GM12874 (cell line): ENCODE results near the gene NT5DC3.

Experiments
- CTCF ChIP-seq: IDR thresholded peaks from 2 replicates; pipeline ENCODE4 v1.5.1; 2011; ENCODE audit warnings: low read depth, mild to moderate bottlenecking, control low read depth, low read length, moderate library complexity; ENCODE audit not compliant: insufficient read depth

The NT5DC3 gene

DNA sequence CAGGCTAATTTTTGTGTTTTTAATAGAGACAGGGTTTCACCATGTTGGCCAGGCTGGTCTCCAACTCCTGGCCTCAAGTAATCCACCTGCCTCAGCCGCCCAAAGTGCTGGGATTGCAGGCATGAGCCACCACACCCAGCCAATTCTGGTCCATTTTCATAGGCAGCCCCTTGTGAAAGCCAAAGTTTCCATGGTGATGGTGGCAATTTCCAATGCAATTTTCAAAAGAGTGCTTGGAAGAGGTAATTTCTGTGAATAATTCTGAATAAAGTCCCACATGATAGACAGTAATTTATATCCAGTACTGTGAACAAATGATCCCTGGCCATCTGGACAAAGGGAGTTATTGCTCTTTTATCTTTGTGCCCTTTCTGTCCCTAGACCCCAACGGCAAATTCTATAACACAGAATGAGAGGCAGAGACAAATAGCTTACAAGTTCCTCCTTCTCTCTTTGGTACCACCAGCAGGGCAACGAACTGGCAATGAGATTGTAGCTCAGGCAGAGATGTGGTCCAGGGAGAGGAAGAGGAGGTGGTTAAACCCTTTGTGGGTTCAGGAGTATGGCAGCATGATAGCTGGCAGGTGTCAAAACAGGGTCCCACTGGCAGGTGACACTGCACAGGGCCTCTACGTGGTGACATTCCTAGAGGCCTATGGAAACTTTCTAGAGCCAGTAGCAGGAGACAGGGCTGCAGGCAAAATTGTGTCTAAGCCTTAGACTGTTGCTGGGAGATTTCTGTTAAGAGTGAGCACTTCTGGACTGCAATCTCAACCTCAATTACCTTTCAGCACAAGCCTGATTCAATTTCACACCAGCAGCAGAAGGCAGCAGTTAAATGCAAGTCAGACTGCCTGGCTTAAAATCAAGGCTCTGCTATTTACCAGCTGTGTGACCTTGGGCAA is 46.5 kb downstream of the NT5DC3 start:
- no peak for TF ChIP-seq CTCF

DNA sequence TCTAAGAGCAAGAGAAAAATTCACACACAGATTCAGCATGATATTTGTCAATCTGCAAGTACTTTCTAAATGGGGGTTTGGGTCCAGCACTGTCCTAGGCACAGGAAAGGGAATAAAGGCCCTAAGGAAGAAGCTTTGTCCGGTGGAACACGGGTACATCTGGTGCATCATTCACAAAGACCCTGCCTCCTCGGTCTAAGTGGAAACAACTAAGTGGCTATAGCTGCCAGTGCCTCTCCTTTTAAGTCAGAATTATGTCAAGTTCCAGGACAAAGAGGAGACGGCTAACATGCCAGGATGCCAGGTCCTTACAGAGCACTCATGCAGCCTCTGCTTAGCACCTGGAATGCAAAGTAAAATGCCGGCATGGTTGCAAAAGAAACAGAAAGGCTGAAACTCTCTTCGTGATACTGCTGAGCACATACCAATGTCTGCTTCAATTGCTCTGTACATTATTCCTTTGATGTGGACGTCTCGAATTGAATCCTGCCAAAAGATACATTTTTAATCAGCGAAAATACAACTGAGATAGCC is 47.5 kb downstream of the NT5DC3 start:
- no peak for TF ChIP-seq CTCF

DNA sequence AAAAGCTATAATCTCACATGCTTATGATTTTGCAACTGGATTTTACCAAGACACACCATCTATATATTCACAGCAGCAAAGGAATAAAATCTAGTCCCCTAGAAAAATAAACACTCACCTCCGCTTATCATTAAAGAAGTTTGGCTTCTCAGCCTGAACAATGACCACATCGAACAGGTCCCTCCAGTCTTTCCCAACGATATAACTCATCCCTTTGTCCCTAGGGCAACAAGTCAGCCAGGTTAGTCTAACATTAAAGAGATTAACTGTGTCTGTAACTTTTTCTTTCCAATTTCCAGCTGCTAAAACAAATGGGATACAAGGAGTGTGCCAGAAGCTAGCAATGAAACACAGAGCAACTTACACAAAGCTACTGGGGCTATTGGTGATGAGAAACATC is 48.0 kb downstream of the NT5DC3 start:
- no peak for TF ChIP-seq CTCF

GRCh38 chr12:103791350-103791920 is 49.6 kb downstream of the NT5DC3 start:
- TF ChIP-seq CTCF = no peak

- TF ChIP-seq CTCF = no peak
Measured at GRCh38 chr12:103786201-103786600, 54.8 kb downstream of the NT5DC3 start.

DNA sequence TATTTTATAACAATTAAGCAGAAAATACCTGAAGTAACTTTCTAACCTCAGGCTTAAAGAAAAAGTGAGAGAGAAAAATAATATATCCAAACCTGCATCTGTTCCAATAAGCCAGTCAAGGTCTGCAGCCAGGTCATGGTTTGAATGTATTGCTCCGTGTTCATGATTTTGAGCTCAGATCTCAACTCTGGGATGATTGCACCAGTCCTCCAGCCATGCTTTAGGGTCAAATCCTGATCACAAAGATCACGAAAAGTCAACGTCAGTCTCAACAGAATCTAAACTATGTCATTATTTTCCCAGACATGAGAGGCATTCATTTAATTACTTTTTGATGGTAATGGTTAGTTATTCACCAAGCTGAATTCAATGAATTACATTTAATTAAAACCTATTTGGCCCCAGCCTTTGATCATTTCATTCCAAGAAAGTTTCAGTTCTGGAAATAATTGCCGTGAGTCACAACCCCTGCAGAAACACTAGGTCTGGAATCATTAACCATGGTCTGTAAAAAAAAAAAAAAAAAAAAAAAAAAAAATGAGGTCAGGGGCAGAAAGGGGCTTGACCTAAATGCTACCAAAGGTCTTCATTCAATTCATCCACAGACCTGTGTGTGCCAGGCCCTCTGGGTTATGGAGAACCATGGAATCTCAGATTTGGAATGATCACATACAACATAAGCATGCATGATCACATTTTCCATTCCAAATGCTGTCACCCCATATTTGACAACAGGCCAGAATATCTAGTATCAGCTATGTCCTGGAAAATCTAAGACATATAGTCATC is 55.6 kb downstream of the NT5DC3 start:
- TF ChIP-seq CTCF = no peak
